ENCODE results near the gene UQCRC2.
"Not testable (repeated sequence)": the region's sequence is repeated elsewhere in the genome, so short reads cannot be mapped to it uniquely, and the experiment has no call there.

DNA sequence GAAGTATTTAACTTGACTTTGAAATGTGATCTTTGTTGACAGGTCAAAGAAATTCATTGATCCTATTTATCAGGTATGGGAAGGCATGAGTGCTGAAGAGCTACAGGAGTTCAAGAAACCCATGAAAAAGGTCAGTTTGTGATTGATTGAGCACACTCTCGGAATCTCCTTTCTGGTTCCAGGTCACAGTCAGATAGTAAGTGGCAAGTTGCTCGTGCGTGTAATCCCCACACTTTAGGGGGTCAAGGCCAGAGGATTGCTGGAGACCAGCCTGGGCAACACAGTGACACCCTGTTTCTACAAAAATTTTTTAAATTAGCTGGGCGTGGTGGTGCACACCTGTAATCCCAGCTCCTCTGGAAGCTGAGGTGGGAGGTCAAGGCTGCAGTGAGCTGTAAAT, 20.5 kb upstream of the UQCRC2 start:
- TF ChIP-seq CTCF, EP300, POLR2A (IDR thresholded peaks at IDR 0.05): not testable (repeated sequence)
